ENCODE measurements around the gene DTX3.

GRCh38 chr12:57625261-57626032 is 20.8 kb downstream of the DTX3 start:
- TF ChIP-seq SUZ12 (IDR thresholded peaks at IDR 0.05; ENCODE audit: extremely low read depth, insufficient read depth, insufficient read length), result no peak
- no peak for TF ChIP-seq ZNF274 (IDR thresholded peaks at IDR 0.05; ENCODE audit: low read depth, low read length)
